Karpas-422 (cell line): ENCODE data around the gene NEGR1. TPM values are rescaled to one million over a fixed set of nuclear protein-coding genes. Genes with fewer than 3 reads are reported as not detected.

Experiments used
- DNase-seq: peaks from one replicate; pipeline ENCODE4 v3.0.0-alpha.2; 2015
- H2AFZ ChIP-seq: fragments of 200-600 bp; sonication (generic); 2 replicates; pipeline ENCODE4 v1.6.1; 2014; ENCODE audit warnings: antibody characterized with exemption, low read length, mixed read lengths
- H3K27ac ChIP-seq: fragments of 200-600 bp; sonication (generic); 2 replicates; pipeline ENCODE4 v1.5.1; 2014; ENCODE audit warnings: mild to moderate bottlenecking, low read length, moderate library complexity
- H3K27me3 ChIP-seq: fragments of 200-600 bp; sonication (generic); 2 replicates; pipeline ENCODE4 v1.6.1; 2014; ENCODE audit warnings: low read length, mixed read lengths
- H3K36me3 ChIP-seq: fragments of 200-600 bp; sonication (generic); 2 replicates; pipeline ENCODE4 v1.6.1; 2014; ENCODE audit warnings: low read length, mixed read lengths; ENCODE audit not compliant: insufficient read depth
- H3K4me1 ChIP-seq: fragments of 200-600 bp; sonication (generic); 2 replicates; pipeline ENCODE4 v1.6.1; 2014; ENCODE audit warnings: mild to moderate bottlenecking, low read length, mixed read lengths
- H3K4me2 ChIP-seq: fragments of 200-600 bp; sonication (generic); 2 replicates; pipeline ENCODE4 v1.6.1; 2014; ENCODE audit warnings: low read length, low read depth, mild to moderate bottlenecking; ENCODE audit not compliant: poor library complexity, severe bottlenecking
- H3K4me3 ChIP-seq: fragments of 200-600 bp; sonication (generic); 2 replicates; pipeline ENCODE4 v1.5.1; 2014; ENCODE audit warnings: mild to moderate bottlenecking, antibody characterized with exemption, low read length, mixed read lengths
- H3K79me2 ChIP-seq: fragments of 200-600 bp; sonication (generic); 2 replicates; pipeline ENCODE4 v1.6.1; 2014; ENCODE audit warnings: mild to moderate bottlenecking, low read length, mixed read lengths
- H3K9ac ChIP-seq: fragments of 200-600 bp; sonication (generic); 2 replicates; pipeline ENCODE4 v1.6.0; 2014; ENCODE audit warnings: low read length
- H3K9me2 ChIP-seq: fragments of 200-600 bp; sonication (generic), shearing (Covaris generic); replicated peaks from 2 replicates; pipeline ENCODE4 v1.6.0; 2014; ENCODE audit warnings: mild to moderate bottlenecking, low read length, moderate library complexity; ENCODE audit not compliant: insufficient read depth
- H3K9me3 ChIP-seq: fragments of 300-700, 200-600 bp; sonication (generic); 2 replicates; pipeline ENCODE4 v1.6.1; 2014; ENCODE audit warnings: low read length, mixed read lengths
- H4K20me1 ChIP-seq: fragments of 200-600 bp; sonication (generic); 2 replicates; pipeline ENCODE4 v1.6.1; 2014; ENCODE audit warnings: mild to moderate bottlenecking, antibody characterized with exemption, low read length, low read depth; ENCODE audit not compliant: insufficient read depth
- total RNA-seq: library from RNA; depleted of rRNA; stranded (reverse); fragments of >200 nt; shearing (Covaris generic); gene quantifications from 2 replicates; pipeline ENCODE4 v1.2.3, GENCODE V29; 2014; ENCODE audit warnings: low replicate concordance

NEGR1 gene
- total RNA-seq, 1 experiment from 2014 or later, result not detected

- Histone ChIP-seq H3K9me2 (no peaks in the 10 kb centered on the region), H3K4me3 (no peak overlapping the region), H3K27ac (no peak overlapping the region), H3K27me3 (no peaks in the 10 kb centered on the region), H3K4me1 (no peaks in the 10 kb centered on the region), H3K9me3 (peaks cover 14% of the 10 kb centered on the region; the same call in 1 of the 2 replicates), H2AFZ (no peak overlapping the region), H3K9ac (no peak overlapping the region), H4K20me1 (no peaks in the 10 kb centered on the region), H3K36me3 (no peaks in the 10 kb centered on the region), H3K79me2 (no peaks in the 10 kb centered on the region), H3K4me2 (no peak overlapping the region)
- DNase-seq, result no peak
Measured at GRCh38 chr1:71650119-71650518, 632.2 kb downstream of the NEGR1 start.

- no peaks in the 10 kb centered on the region for H3K79me2 ChIP-seq
- no peak overlapping the region for H3K9ac ChIP-seq
- no peak overlapping the region for H3K4me2 ChIP-seq
- H3K9me3 ChIP-seq, result peaks cover 17% of the 10 kb centered on the region; the same call in 1 of the 2 replicates
- no peak overlapping the region for H2AFZ ChIP-seq
- H3K9me2 ChIP-seq, result no peaks in the 10 kb centered on the region
- DNase-seq, result no peak
- no peaks in the 10 kb centered on the region for H3K4me1 ChIP-seq
- H3K27ac ChIP-seq, result no peak overlapping the region
- no peaks in the 10 kb centered on the region for H3K27me3 ChIP-seq
- no peak overlapping the region for H3K4me3 ChIP-seq
- H4K20me1 ChIP-seq, result no peaks in the 10 kb centered on the region
- no peaks in the 10 kb centered on the region for H3K36me3 ChIP-seq
Measured at GRCh38 chr1:71649608-71650007, 632.7 kb downstream of the NEGR1 start.

DNA sequence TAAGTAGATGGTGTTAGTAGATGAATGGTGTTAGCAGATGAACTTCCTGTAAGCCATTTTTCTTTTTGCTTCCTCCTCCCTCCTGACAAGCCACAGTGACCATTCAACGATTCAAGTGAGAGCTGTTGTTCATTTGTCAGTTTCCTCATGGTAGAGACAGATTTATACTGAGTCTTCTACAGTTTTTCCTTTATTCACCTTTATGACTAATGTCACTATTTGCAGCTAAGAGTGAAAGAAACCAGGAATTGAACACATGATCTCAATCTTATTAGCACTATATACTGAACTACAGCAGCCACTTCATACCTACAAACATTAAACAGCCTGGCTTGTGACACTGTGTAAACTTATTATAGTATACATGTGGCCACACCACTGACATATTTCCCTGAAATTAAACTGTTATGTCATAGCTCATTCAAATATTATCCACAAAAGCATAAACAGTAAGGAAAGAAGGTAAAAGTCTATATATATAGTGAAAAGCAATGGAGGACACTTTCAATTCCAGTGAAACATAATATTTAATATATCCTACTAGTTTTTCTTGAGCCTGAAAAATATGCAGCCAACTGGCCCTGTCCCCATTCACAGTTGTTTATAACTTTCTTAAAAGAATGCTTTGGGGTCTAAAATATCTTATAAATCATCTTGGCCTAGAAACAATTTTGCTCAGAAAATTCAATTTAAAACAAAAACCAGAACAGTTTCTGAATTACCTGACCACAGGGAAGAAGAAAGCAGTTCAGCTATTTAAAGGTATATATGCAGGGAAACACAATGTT is 634.6 kb downstream of the NEGR1 start:
- peaks cover 15% of the 10 kb centered on the region for H3K9me3 ChIP-seq
- H3K4me2 ChIP-seq, result no peak overlapping the region
- H3K4me3 ChIP-seq, result no peak overlapping the region
- H3K9me2 ChIP-seq, result no peaks in the 10 kb centered on the region
- H3K27ac ChIP-seq, result no peak overlapping the region
- no peak overlapping the region for H3K9ac ChIP-seq
- H3K27me3 ChIP-seq, result no peaks in the 10 kb centered on the region
- no peaks in the 10 kb centered on the region for H3K79me2 ChIP-seq
- no peaks in the 10 kb centered on the region for H3K36me3 ChIP-seq
- H2AFZ ChIP-seq, result no peak overlapping the region
- no peaks in the 10 kb centered on the region for H3K4me1 ChIP-seq
- DNase-seq, result no peak
- H4K20me1 ChIP-seq, result no peaks in the 10 kb centered on the region

DNA sequence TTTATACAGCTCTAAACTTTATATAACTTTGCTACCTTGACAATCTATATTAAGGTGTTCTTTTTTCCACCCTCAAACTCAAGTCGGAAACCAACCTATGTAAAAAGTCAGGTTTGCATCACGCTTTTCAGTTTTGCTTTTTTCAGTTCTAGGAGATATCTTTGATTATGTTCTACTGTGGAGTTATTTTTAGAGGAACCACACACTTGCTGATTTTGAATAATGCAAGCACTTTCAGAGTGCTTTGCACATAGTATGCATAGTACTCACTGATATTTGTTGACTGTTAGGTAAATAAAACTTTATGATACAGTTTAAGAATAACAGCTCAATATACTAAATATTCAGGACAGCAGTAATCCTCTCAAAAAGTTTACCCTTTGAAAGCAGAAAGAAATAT is 637.3 kb downstream of the NEGR1 start:
- no peak overlapping the region for H3K9ac ChIP-seq
- H2AFZ ChIP-seq, result no peak overlapping the region
- no peaks in the 10 kb centered on the region for H3K9me2 ChIP-seq
- H3K9me3 ChIP-seq, result peaks cover 20% of the 10 kb centered on the region
- H3K27ac ChIP-seq, result no peak overlapping the region
- H3K36me3 ChIP-seq, result no peaks in the 10 kb centered on the region
- H4K20me1 ChIP-seq, result no peaks in the 10 kb centered on the region
- no peaks in the 10 kb centered on the region for H3K27me3 ChIP-seq
- no peak overlapping the region for H3K4me3 ChIP-seq
- H3K4me1 ChIP-seq, result no peaks in the 10 kb centered on the region
- no peak overlapping the region for H3K4me2 ChIP-seq
- no peak for DNase-seq
- H3K79me2 ChIP-seq, result no peaks in the 10 kb centered on the region

DNA sequence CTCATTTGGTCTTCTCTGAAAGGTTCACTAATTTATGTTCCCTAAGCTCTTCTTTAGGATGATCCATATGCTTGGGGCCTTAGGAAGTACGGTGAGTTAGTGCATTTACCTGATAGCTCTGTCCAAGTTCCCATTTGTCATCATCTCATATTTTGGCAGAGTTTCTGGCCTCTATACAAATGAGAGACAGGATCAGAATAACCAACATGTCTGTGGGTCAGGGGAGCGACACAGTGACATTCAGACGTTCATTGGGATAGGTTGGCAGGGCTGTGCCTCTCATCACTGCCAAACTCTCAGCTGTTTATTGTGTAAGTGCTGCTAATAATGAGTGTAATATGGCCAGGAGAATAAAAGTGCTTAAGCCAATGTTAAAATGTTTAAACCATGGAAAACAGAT is 640.4 kb downstream of the NEGR1 start:
- Histone ChIP-seq H3K79me2 (no peaks in the 10 kb centered on the region), H3K9me3 (peaks cover 25% of the 10 kb centered on the region), H4K20me1 (no peaks in the 10 kb centered on the region), H2AFZ (no peak overlapping the region), H3K4me2 (no peak overlapping the region), H3K9ac (no peak overlapping the region), H3K27me3 (no peaks in the 10 kb centered on the region), H3K36me3 (no peaks in the 10 kb centered on the region), H3K4me1 (no peaks in the 10 kb centered on the region), H3K27ac (no peak overlapping the region), H3K9me2 (no peaks in the 10 kb centered on the region), H3K4me3 (no peak overlapping the region)
- DNase-seq, result no peak

- Histone ChIP-seq H4K20me1 (no peaks in the 10 kb centered on the region), H3K9me3 (peaks cover 34% of the 10 kb centered on the region), H3K9me2 (no peaks in the 10 kb centered on the region), H3K9ac (no peak overlapping the region), H3K36me3 (no peaks in the 10 kb centered on the region), H3K79me2 (no peaks in the 10 kb centered on the region), H2AFZ (no peak overlapping the region), H3K4me1 (no peaks in the 10 kb centered on the region), H3K4me3 (no peak overlapping the region), H3K4me2 (no peak overlapping the region), H3K27me3 (no peaks in the 10 kb centered on the region), H3K27ac (no peak overlapping the region)
- no peak for DNase-seq
Measured at GRCh38 chr1:71640998-71641397, 641.3 kb downstream of the NEGR1 start.

GRCh38 chr1:71640116-71640515 is 642.2 kb downstream of the NEGR1 start:
- no peaks in the 10 kb centered on the region for H3K27me3 ChIP-seq
- no peak overlapping the region for H3K9ac ChIP-seq
- H3K36me3 ChIP-seq, result no peaks in the 10 kb centered on the region
- no peak overlapping the region for H3K27ac ChIP-seq
- H4K20me1 ChIP-seq, result no peaks in the 10 kb centered on the region
- no peak for DNase-seq
- peaks cover 31% of the 10 kb centered on the region for H3K9me3 ChIP-seq
- H3K79me2 ChIP-seq, result no peaks in the 10 kb centered on the region
- no peak overlapping the region for H2AFZ ChIP-seq
- H3K4me3 ChIP-seq, result no peak overlapping the region
- H3K4me2 ChIP-seq, result no peak overlapping the region
- H3K4me1 ChIP-seq, result no peaks in the 10 kb centered on the region
- no peaks in the 10 kb centered on the region for H3K9me2 ChIP-seq

- H3K27me3 ChIP-seq, result no peaks in the 10 kb centered on the region
- peaks cover 32% of the 10 kb centered on the region for H3K9me3 ChIP-seq
- no peaks in the 10 kb centered on the region for H3K9me2 ChIP-seq
- DNase-seq, result no peak
- no peaks in the 10 kb centered on the region for H3K4me1 ChIP-seq
- no peaks in the 10 kb centered on the region for H4K20me1 ChIP-seq
- no peak overlapping the region for H3K4me2 ChIP-seq
- no peak overlapping the region for H2AFZ ChIP-seq
- H3K79me2 ChIP-seq, result no peaks in the 10 kb centered on the region
- no peaks in the 10 kb centered on the region for H3K36me3 ChIP-seq
- no peak overlapping the region for H3K27ac ChIP-seq
- no peak overlapping the region for H3K4me3 ChIP-seq
- no peak overlapping the region for H3K9ac ChIP-seq
Measured at GRCh38 chr1:71638081-71638766, 644.1 kb downstream of the NEGR1 start.
